Fibroblast of the conjunctiva (primary cell): ENCODE results near the gene SWT1.
"Not testable (repeated sequence)": the region's sequence is repeated elsewhere in the genome, so short reads cannot be mapped to it uniquely, and the experiment has no call there.

ENCODE experiments used
- DNase-seq: peaks from one replicate; pipeline ENCODE4 v3.0.0-alpha.2; 2010; ENCODE audit warnings: low read depth

SWT1 gene

DNA sequence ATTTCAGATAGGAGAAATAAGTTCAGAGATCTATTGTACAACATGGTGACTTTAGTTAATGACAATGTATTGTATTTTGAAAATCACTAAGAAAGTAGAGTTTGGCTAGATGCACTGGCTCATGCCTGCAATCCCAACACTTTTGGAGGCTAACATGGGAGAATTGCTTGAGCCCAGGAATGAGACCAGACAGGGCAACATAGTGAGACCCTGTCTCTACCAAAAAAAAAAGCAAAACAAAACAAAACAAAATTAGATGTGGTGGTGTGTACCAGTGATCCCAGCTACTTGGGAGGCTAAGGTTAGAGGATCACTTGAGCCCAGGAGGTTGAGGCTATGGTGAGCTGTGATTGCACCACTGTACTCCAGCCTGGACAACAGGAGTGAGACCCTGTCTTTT is 132.9 kb downstream of the SWT1 start:
- no peak for DNase-seq

DNA sequence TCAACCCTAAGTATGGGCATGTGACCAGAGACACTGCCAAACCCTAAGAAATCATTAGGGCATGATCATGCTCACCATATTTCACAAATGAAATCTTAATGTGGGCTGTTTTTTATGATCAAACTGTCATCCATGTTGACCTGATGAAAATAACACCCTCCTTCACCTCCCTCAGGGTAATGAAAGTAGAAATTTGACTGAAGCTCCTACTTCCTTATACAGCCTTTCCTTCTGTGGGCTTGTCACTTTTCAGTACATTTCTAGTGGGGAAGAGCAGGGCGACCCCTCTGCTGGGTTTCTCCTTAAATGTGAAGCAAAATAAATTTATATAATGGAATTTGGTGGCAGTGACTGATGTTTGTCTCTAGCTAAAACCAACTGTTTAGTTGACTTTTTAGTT is 134.2 kb downstream of the SWT1 start:
- no peak for DNase-seq

DNA sequence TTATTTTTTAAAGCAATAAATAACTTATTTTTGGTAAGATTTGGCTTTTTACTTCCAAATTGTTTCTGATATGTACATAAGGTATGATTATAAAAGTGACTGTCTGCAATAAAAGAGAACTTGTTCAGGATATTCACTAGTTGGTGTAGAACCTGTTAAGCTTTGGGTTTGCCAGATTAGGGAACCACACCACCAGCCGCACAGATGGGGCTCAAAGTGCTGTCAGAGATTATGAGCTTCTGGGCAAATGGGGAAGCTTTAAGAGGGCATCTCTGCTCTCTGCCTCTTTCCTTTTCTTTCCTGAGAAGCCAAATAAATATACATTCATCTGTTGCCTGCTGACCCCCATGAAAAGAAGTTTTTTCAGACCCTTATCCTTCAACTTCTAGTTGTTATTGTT is 134.7 kb downstream of the SWT1 start:
- no peak for DNase-seq

DNA sequence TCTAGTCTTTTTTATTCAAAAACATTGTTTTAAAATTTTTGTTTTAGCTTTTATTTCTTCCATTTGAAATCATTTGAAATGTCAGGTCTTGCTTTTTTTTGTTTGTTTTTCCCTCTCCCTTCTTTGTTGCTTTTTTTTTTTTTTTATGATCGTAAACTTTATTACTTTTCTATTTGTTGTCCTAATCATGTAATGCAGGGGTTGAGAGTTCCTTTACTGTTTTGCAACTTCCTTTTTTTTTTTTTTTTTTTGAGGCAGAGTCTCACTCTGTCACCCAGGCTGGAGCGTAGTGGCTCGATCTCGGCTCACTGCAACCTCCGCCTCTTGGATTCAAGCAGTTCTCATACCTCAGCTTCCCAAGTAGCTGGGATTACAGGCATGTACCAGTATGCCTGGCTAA is 135.3 kb downstream of the SWT1 start:
- no peak for DNase-seq

DNA sequence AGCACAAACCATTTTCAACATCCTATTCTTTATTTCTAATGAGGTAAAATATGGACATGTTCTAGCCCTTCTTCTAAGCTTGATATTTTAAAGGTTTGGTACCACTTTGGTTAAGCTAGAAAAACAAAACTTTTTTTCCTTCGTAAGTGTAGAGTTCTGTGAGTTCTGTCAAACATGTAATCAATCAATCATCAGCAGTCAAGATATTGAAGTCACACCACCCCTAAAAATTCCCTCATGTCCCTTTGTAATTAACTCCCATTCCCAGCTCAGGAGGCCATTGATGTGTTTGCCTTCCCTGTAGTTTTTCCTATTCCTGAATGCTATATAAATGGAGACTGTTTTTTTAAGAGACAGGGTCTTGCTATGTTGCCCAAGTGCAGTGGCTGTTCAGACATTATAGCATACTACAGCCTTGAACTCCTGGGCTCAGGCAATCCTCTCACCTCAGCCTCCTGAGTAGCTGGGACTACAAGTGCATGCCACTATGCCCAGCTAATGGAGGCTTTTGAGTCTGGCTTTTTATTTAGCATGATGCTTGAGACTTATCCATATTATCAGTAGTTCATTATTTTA is 137.1 kb downstream of the SWT1 start:
- no peak for DNase-seq

DNA sequence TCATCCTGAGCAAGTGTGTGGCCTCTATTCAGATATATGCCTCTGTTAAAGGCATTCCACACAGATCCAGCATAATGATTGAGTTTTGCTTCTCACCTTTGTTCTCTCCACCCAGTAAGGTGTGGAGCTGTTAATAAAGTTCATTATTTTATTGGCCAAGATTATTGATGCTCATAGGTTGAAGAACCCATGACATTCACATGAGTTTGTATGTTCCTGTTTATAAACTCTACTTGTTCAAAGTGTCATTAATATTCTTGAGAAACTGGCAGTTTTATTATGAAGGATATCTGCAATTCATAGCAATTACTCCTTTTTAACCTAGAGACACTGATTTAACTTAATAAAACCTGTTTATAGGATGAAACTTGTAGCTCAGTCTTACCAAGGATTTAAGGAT is 138.1 kb downstream of the SWT1 start:
- DNase-seq: no peak

DNA sequence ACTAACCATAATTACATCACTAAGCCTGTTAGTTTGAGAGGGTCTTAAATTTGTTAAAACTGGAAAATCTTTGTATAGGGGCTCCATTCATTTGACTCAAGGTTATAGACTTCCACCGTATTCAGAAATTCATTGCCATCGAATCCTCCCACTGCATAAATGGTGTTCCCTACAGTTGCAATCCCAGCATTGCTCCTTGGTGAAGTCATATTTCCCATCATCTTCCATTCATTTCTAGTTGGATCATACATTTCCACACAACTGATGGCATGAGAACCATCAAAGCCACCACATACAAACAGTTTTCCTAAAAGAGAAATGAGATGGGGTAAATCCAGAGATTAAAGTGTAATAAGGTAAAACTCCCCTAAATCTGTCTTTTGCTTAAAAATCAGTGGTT is 141.0 kb downstream of the SWT1 start:
- no peak for DNase-seq

DNA sequence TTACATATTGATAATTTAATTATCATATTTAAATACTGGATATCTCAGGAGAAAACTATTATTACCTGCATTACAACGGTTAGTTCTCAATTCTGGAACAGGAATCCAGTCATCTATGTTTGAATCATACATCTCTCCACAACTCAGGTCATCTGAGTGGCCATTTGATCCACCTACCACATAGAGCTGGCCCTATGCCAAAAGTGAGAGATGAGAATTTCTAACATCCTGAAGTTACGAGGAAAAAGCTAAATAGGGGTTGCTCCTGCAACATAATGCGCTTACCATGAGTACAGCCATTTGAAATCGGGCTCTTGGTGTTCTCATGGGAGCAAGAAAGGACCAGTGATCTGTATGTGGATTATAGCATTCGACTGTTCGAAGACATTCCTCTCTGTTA is 143.2 kb downstream of the SWT1 start:
- no peak for DNase-seq

DNA sequence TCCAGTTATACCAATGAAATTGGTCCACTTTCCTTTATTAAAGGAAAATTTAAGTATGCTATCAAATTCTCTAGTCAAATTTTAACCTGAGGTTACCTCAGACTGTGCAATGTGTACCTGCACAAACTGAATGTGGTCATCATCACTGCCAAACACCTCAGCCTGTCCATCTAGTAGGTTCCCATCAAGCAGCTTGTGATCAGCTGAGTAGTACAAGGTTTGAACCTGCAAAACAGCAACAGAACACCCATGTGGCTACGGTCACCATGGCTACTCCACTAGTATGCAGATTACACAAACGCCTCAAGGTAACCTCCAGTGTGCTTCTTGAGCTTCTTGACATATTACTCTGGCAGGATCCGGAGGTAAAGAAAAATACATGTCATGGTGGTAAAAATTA is 148.5 kb downstream of the SWT1 start:
- no peak for DNase-seq

DNA sequence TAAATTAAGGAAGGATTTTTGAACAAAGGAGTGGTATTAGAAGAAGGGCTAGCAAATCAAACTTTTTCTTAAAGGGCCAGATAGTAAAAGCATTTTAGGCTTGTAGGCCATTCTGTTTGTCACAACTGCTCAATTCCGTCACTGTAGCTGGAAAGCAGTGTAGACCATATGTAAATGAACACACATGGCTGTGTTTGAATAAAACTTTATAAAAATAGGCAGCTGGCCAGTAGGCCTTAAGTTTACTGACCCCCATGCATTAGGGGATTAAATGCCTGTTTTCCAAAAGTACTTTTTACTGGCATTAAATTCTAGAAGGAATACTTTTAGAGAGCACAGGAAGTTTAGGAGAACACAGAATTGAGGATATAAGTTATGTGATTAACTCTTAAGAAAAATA is 151.2 kb downstream of the SWT1 start:
- DNase-seq: no peak

DNA sequence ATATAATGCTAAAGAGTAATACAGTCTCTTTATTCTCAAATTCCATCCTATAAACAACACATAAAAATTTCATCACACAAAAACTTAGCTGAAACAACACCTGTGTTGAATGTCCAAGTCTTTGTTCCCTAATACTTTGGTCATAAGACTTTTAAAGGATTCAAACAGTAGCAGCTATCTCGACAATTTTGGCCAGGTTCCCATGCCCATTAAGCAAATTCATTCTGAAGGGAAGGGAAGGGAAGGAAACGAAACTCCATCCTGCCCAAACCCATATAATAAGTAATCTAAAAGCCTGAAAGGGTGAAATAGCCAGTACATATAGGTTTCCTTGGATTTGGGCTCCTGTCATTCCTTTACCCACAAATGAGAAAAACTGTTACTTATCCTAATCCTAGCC is 152.6 kb downstream of the SWT1 start:
- DNase-seq: no peak

DNA sequence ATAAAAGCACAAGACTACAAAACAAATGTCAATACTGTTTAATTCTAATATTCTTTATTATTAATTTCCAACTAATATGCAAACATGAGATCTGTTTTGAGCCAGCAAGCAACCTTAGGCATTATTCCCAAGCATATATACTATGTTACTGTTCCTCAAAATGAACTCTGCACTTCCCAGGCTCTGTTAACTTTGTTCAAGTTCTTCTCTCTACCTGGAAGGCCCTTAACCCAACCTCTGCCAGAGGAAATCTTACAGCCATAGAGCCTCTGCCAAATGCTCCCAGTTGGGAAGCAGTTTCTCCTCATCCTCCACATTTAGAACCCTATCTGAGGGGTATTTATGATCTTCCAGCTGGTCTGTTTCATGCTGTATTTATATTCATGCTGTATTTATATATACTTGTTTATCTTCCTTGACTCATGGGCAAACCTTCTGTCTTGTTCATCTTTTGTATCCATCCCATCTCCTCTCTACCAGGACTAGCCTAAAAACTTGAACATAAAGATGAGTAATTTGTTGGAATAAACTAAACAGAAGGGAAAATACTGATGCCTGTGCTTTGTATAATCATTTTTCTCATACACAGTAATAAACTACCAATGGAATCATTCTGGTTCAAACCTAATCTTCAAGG is 154.7 kb downstream of the SWT1 start:
- no peak for DNase-seq

DNA sequence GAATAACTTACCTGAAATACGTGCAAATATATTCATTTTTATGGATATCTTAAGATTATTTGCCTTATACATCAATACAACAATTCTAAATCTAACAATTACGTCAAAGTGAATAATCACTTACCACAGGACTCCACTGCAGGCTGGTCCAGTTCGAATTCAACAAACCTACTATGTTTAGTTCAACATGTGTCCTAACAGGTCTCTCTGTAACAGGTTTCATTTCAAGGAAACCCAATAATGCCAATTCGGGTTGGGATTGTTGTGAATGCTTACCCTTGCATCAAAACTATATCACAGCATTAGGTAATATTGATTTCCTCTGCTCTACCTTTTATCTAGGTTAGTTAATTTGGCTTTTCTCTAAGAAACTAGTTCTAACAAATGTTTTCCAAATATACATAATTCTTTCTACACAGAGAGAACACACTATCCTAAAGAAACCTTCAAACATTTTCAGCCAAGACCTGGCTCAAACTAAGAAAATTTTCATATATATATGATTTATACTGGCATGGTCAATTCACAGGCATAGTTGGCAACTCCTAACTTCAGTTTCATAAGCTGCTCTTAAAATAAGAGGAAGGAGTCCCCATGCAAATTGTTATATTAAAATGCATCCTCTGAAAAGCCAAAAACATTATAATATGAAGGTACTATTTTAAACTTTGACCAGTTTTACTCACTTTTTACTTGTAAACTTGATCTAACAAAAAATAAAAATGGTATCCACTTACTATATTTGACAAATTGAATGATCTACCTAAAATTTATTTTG is 155.6 kb downstream of the SWT1 start:
- DNase-seq: no peak

DNA sequence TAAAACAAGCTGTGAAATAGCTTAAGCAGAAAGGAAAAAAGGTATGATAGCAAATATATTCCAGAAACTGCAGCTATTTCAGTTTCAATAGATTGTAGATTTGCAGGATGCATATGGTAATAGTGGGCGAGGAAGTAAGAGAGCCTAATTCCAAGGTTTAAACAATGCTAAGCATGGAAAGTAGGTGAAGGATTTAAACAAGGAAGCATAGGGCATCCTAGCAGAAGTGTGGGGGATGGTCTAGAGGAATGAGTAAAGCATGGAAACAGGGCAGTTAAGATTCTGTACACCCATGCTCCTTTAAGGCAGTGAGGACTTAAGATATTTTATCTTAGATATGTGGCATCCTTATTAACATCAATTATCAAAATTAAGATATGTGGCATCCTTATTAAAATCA is 157.4 kb downstream of the SWT1 start:
- DNase-seq: no peak

DNA sequence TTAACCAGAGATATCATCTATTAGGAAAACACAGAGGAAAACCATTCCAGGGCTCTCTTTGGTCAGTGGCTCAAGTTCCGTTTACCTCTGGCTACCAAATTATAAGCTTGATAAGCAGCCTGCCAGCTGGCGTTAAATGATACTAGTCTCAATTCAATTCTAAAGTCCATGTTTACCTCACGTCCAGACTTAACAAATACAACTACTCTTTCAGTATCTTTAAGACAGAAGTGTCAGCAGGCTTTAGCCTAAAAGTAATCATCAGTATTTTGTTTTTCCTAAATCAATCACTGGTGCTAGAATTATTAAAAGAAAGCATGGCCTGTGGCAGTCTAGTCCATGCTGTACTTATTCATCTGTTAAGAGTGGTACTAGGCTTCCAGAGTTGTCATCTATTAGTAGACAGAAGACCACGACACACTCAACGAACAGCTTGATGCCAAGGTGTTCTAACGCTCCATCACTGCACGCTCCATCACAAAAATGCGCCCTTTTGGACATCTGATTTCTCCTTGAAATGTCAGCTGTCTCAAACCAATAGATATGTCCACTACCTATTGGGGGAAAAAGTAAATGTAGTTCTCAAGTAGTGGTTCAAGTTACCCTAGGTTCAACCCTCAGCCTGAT is 158.6 kb downstream of the SWT1 start:
- no peak for DNase-seq

DNA sequence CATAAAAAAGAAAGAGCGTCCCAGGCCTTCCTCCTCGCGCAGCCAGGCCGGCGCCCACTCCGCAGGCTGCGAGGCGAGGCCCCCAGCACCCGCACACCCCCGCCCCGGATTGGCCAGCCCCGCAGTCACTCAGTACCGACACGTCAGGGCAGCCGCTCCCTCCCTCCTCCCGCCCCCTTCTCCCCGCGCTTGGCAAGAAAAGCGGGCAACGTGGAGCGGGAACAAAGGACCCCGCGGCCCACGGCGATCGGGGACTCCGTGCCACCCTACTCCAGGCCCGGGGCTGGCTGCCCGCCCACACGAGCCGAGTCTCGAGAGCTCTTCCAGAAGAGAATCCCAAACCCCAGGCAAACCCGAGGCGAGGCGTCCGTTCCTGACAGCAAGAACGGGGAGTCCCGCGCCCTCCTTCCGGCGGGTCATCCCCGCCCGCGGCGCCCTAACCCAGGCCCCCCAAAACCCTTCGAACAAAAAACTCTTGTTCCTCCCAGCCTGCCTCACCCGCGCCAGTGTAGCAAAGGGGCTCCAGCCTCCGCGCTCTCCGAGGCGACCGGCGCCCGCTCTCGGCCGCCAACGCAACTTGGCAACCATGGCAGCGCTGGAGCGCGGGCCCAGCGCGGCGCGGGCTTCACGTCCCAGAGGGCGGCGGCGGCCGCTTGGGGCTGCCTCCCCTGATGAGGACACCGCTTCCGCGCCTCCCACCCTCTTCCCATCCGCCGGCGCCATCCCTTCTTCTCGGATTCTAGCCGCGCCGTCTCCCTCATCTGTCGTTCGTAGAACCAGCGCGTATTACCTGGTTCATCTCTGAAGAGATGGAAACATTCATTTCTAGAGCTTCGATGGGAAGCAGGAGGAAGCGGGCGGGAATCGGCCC is 159.4 kb downstream of the SWT1 start:
- peak; percentile 83 for DNase-seq

DNA sequence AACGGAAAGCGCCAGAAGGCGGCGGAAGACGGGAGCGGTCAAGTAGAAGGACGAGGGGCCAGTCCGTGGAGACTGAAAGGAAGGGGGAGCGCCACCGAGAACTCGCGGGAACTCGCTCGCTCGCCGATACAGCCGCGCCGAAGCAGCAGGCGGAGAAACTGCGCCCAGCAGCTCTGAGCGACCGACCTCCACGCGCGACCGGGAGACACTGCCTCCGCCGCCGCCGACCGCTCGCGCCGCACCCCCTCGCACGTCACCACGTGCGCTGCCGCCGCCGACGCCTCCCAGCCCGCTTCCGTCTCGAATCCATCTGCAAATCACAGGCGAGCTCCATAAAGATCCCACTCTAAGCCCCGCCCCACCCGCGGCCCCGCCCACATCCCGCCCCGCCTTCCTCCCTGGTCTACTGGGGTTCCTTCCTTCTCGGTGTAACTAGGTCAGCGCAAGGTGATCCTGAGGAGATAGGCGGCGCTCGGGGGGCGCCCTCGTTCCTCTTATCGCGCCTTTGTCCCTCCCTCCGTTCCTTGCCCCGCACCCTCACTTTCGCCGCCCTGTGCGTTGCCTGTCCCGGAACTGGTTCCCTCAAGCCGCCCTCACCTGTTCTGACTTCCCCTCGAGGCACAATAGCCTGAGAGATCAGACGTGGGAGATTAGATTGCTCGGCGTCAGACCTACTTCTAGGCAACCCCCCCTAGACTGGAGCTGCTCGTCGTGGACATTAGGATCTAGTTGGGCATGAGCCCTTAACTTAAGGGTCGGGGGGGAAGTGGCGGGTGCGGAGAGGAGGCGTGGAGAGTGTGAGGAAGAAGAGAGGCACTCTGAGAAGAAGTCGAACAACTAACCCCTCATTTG is 160.3 kb downstream of the SWT1 start, which contains the start of gene IVNS1ABP:
TSS of gene IVNS1ABP (minus strand) at position 210 of the 852 bp plus-strand sequence. CDS start 7,750 bp downstream, outside the sequence.
- peak; percentile 85 for DNase-seq

DNA sequence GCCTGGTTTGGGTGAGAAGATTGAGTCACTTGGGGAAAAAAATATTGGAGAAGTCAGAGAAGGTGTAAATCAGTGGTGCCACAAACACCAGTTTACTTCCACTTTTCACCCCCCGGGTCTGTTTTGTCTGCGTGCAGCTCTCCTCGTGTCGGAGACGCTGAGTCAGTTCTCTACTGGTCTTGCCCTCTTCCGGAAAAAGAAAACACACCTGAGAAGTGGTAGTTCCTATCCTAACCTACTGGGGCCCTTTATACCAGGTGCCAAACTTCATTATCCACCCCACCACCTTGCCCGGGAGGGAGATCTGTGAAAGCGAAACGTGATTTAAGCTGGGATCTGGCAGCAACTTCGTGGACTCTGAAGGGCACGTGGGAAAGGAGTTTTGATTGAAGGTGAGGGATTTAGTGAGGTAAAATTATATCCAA is 160.9 kb downstream of the SWT1 start:
- no peak for DNase-seq

DNA sequence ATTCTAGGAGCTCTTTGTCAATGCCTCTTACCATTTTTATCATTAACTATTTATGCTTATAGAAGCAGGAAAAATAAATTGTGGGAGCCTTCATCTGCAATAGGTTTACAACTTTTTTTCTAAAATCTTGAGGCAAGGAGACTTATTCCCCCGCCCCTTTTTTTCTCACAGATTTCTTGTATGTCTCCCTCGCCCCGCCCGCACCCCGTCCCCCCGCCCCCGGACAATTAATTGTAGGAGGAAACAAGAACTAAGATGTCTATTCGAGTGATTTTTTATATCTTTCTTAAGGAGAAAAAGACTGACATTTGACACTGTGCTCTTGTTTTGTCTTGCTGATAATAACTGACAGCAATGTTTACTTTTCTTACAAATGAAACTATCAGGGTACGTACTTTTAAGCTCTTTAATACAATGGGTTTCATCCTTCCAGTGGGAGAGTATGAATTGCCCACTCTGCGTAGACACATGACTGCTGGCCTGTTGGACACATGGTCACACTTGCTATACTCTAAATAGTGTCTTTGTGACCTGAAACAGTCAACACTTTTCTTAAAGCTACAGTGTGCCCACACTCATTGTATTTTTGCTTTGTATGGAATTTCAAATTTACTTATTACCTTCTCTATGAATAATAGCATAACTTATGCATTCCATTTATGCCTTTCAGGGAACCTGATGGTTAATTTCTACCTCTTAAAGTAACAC is 161.6 kb downstream of the SWT1 start:
- DNase-seq: no peak

DNA sequence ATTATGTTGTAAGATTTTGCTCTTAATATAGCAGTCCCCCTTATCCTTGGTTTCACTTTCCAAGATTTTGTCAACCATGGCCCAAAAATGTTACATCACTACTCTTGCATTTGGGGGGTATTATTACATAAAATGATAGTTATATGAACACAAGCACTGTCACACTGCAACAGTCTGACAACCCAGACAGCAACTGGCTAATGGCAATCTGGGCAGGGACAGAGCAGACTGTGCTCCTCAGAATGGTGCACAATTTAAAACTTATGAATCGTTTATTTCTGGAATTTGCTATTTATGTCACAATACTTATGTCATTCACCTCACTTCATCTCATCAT is 162.1 kb downstream of the SWT1 start:
- DNase-seq: no peak

DNA sequence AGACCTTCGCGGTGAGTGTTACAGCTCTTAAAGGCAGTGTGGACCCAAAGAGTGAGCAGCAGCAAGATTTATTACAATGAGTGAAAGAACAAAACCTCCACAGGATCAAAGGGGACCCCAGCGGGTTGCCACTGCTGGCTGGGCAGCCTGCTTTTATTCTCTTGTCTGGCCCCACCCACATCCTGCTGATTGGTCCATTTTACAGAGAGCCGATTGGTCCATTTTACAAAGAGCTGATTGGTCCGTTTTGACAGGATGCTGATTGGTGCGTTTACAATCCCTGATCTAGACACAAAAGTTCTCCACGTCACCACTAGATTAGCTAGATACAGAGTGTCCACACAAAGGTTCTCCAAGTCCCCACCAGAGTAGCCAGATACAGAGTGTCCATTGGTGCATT is 164.1 kb downstream of the SWT1 start:
- DNase-seq: not testable (repeated sequence)
